ENCODE data around the gene SLC22A1.
"Not testable (repeated sequence)": the region's sequence is repeated elsewhere in the genome, so short reads cannot be mapped to it uniquely, and the experiment has no call there.

- TF ChIP-seq EZH2 (IDR thresholded peaks at IDR 0.05; ENCODE audit: low read depth, unreplicated experiment); POLR2AphosphoS5 (IDR thresholded peaks at IDR 0.05; ENCODE audit: low read depth); REST (IDR thresholded peaks at IDR 0.05; ENCODE audit: unreplicated experiment); EZH2phosphoT487 (IDR thresholded peaks at IDR 0.05; ENCODE audit: unreplicated experiment); CREB1 (CRISPR knock-in tag; IDR thresholded peaks at IDR 0.05; ENCODE audit: low read depth); JUNB (IDR thresholded peaks at IDR 0.05; ENCODE audit: unreplicated experiment): not testable (repeated sequence)
- TF ChIP-seq, protein P1, sequence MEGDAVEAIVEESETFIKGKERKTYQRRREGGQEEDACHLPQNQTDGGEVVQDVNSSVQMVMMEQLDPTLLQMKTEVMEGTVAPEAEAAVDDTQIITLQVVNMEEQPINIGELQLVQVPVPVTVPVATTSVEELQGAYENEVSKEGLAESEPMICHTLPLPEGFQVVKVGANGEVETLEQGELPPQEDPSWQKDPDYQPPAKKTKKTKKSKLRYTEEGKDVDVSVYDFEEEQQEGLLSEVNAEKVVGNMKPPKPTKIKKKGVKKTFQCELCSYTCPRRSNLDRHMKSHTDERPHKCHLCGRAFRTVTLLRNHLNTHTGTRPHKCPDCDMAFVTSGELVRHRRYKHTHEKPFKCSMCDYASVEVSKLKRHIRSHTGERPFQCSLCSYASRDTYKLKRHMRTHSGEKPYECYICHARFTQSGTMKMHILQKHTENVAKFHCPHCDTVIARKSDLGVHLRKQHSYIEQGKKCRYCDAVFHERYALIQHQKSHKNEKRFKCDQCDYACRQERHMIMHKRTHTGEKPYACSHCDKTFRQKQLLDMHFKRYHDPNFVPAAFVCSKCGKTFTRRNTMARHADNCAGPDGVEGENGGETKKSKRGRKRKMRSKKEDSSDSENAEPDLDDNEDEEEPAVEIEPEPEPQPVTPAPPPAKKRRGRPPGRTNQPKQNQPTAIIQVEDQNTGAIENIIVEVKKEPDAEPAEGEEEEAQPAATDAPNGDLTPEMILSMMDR (conservative IDR thresholded peaks at IDR 0.05; ENCODE audit: low read depth in 2 of 2), result not testable (repeated sequence)
Observed at GRCh38 chr6:160090442-160091239, 31.0 kb upstream of the SLC22A1 start.

Measured in GM23338 (cell line).